ENCODE measurements around the gene USP6. TPM values are rescaled to one million over a fixed set of nuclear protein-coding genes. Genes with fewer than 3 reads are reported as not detected.
A peak's percentile ranks its signal among the peaks of the same experiment; 100 is the strongest.

The USP6 gene
- total RNA-seq, 6 donors from 2014 or later = 0.15 to 8.4 (median 0.29) TPM; not detected in 1

DNA sequence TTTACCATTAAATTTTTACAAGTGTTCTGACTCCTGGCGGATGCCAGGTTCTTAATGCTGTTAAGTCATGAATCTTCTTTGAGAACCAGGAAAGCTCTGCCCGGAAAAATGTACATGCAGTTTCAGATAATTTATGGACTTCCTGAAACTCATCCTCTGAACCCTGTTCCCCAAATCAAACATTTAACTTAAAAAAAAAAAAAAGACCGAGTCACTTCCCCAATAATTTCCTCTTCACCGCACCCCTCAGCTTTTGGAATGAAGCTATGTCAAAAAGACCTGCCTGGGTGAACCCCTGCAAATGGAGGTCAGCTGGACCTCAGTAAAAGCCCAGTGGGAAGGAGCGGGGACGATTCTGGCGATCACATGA, 19.1 kb upstream of the USP6 start:
- TF ChIP-seq POLR2AphosphoS5 (IDR thresholded peaks at IDR 0.05) (no peak), POLR2A (IDR thresholded peaks at IDR 0.05) (no peak), EP300 (IDR thresholded peaks at IDR 0.05) (no peak)
- TF ChIP-seq, protein P1, sequence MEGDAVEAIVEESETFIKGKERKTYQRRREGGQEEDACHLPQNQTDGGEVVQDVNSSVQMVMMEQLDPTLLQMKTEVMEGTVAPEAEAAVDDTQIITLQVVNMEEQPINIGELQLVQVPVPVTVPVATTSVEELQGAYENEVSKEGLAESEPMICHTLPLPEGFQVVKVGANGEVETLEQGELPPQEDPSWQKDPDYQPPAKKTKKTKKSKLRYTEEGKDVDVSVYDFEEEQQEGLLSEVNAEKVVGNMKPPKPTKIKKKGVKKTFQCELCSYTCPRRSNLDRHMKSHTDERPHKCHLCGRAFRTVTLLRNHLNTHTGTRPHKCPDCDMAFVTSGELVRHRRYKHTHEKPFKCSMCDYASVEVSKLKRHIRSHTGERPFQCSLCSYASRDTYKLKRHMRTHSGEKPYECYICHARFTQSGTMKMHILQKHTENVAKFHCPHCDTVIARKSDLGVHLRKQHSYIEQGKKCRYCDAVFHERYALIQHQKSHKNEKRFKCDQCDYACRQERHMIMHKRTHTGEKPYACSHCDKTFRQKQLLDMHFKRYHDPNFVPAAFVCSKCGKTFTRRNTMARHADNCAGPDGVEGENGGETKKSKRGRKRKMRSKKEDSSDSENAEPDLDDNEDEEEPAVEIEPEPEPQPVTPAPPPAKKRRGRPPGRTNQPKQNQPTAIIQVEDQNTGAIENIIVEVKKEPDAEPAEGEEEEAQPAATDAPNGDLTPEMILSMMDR (IDR thresholded peaks at IDR 0.05) = no peak
- WGBS, 2 donors = 9 to 13% methylated on average over 7 of the region's 7 CpGs
- Histone ChIP-seq H3K4me1 (peaks cover 0 to 12% (median 9%) of the 10 kb centered on the region in 4 donors), H3K27ac (peak overlapping the region in 3 of 4 donors; percentile 31 to 56 (median 49)), H3K27me3 (peaks cover 0 to 5% (median 0%) of the 10 kb centered on the region in 4 donors), H3K4me3 (peak overlapping the region; percentile 18 to 71 (median 54)), H3K9me3 (peaks cover 41 to 62% (median 53%) of the 10 kb centered on the region in 4 donors), H3K36me3 (peaks cover 0 to 12% (median 11%) of the 10 kb centered on the region in 4 donors)
- ATAC-seq (ENCODE audit: low FRiP score in 2 of 2) (no peak), DNase-seq (no peak)

DNA sequence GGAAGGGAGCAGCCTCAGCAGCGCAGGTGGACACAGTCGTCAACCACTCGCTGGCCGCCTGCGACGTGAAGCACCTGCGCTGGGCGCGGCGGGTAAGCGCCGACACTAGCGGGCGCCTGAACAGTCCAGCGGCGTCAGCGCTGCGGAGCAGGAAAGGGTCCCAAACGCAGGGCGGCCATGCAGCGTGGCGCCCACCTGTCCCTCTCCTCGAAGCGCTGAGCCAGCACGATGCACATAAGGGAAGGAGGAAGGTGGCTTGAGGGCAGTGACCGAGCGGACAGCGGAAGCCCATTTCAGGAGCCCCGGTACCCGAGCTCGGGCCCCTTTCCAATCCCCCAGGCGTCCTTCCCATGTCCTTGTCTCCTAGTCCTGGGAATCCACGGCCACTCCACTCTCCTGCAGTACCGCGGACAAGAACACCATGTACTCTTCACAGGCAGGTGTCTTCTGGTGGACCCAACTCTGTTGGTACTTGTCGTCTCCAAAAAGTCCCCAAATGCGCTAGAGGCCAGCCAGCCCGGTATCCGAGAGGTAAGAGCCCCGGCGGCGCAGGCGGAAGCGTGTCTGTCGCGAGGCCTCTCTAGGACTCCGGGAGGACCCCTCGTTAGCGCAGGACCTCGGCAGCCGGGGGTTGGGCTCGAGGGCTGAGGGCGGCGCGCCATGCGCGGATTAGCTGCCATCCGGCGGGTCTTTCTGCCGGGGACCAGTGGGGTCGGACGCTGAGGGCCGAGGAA, 18.6 kb upstream of the USP6 start:
- H3K9me3 ChIP-seq = peaks cover 35 to 56% (median 48%) of the 10 kb centered on the region in 4 donors
- ATAC-seq (ENCODE audit: low FRiP score in 2 of 2) (peak; percentile 71 to 72), DNase-seq (peak; percentile 41 to 88)
- peaks cover 0 to 6% (median 5%) of the 10 kb centered on the region in 4 donors for H3K36me3 ChIP-seq
- TF ChIP-seq, protein P1 (IDR thresholded peaks at IDR 0.05) = peak in 1 of 6 experiments; percentile 3
- TF ChIP-seq POLR2A (IDR thresholded peaks at IDR 0.05) = no peak
- peak overlapping the region; percentile 18 to 71 (median 54) for H3K4me3 ChIP-seq
- 0 to 4% methylated on average over 26 to 54 of the region's 63 CpGs for WGBS, 2 donors
- H3K27ac ChIP-seq = peak overlapping the region; percentile 31 to 56 (median 51)
- peaks cover 0 to 12% (median 9%) of the 10 kb centered on the region in 4 donors for H3K4me1 ChIP-seq
- H3K27me3 ChIP-seq = peaks cover 0 to 5% (median 0%) of the 10 kb centered on the region in 4 donors

DNA sequence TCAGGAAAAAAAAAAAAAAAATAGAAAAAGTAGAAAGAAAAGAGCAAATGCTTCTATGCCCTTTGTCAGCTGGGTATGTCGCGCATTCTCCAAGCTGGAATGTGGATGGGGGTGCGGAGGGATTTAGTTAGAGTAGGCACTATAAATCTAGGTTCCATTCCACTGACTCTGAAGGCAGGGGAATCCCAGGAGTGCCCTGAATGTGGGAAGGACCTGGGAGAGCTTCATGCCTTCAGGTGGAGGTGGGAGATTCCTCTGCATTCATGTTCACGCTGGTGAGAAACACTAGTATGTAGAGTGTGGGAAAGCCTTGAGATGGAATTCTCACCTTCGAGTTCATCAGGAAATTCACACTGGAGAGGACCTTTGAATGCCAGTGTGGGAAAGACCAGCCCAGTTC, 16.6 kb upstream of the USP6 start:
- Histone ChIP-seq H3K4me1 (peaks cover 0 to 12% (median 9%) of the 10 kb centered on the region in 4 donors), H3K9me3 (peaks cover 15 to 36% (median 28%) of the 10 kb centered on the region in 4 donors), H3K36me3 (no peaks in the 10 kb centered on the region), H3K27me3 (peaks cover 0 to 5% (median 0%) of the 10 kb centered on the region in 4 donors), H3K27ac (no peak overlapping the region), H3K4me3 (no peak overlapping the region)
- 90 to 92% methylated on average over 5 of the region's 5 CpGs for WGBS, 2 donors
- DNase-seq (no peak), ATAC-seq (ENCODE audit: low FRiP score in 2 of 2) (no peak)
- TF ChIP-seq EP300 (IDR thresholded peaks at IDR 0.05) (no peak), POLR2A (IDR thresholded peaks at IDR 0.05) (no peak)

DNA sequence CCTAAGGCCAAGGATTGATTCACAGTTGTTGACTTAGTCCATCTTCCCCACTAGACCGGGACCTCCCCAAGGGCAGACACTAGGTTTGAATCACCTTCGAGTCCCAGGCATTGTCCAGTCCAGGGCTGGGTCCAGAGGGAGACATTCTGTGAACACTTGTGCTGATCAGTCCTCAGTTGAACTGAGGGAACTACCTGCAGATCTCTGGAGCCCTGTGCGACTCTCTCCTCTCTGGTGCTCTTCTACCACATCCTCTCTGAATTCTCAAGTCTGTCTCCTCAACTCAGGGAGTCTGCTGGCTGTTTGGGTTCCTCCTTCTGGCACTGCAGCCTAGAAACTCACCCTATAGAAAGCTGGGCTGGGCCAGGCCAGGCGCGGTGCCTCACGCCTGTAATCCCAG, 15.0 kb upstream of the USP6 start:
- ATAC-seq (ENCODE audit: low FRiP score in 2 of 2) (no peak), DNase-seq (no peak)
- Histone ChIP-seq H3K27ac (no peak overlapping the region), H3K9me3 (peaks cover 0 to 21% (median 13%) of the 10 kb centered on the region in 4 donors), H3K4me3 (no peak overlapping the region), H3K4me1 (peaks cover 0 to 12% (median 9%) of the 10 kb centered on the region in 4 donors), H3K36me3 (peaks cover 0 to 9% (median 1%) of the 10 kb centered on the region in 4 donors), H3K27me3 (peaks cover 0 to 5% (median 0%) of the 10 kb centered on the region in 4 donors)
- 88 to 93% methylated on average over 6 of the region's 6 CpGs for WGBS, 2 donors
- TF ChIP-seq, protein P1 (IDR thresholded peaks at IDR 0.05) = no peak
- no peak for TF ChIP-seq EP300 (IDR thresholded peaks at IDR 0.05)
- no peak for TF ChIP-seq POLR2AphosphoS5 (IDR thresholded peaks at IDR 0.05)
- no peak for TF ChIP-seq POLR2A (IDR thresholded peaks at IDR 0.05)

DNA sequence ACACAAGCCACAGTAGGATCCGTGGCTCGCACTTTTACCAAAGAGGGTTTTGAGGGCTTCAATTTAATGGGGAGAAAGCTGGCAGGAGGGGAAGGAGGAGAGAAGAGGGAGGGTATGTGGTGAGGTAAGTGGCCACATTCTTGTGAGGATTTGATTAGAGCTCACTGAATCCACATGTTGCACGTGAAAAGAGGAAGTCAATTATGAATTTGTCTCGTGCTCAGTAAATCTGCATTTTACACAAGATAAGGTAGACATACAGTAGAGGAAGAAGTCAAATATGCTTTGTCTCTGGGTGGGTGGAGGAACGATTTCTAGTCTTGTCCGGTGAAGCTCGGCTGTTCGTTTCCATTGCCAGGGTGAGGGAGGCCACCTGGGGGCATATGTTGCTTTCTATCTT, 5.0 kb upstream of the USP6 start:
- 20% methylated on average over 8 of the region's 8 CpGs for WGBS, 2 donors
- TF ChIP-seq POLR2AphosphoS5 (IDR thresholded peaks at IDR 0.05) (no peak), POLR2A (IDR thresholded peaks at IDR 0.05) (no peak), EP300 (IDR thresholded peaks at IDR 0.05) (no peak)
- TF ChIP-seq, protein P1 (IDR thresholded peaks at IDR 0.05) = no peak

More for the DNA sequence above, 5.0 kb upstream of the USP6 start:
- peaks cover 0 to 5% (median 0%) of the 10 kb centered on the region in 4 donors for H3K9me3 ChIP-seq
- DNase-seq (no peak), ATAC-seq (ENCODE audit: low FRiP score in 2 of 2) (no peak)
- H3K4me1 ChIP-seq = peaks cover 11 to 15% (median 14%) of the 10 kb centered on the region in 4 donors
- H3K27ac ChIP-seq = peak overlapping the region in 3 of 4 donors; percentile 71 to 80 (median 75)
- peak overlapping the region; percentile 57 to 90 (median 77) for H3K4me3 ChIP-seq
- H3K36me3 ChIP-seq = peaks cover 4 to 34% (median 11%) of the 10 kb centered on the region in 4 donors
- peaks cover 0 to 9% (median 2%) of the 10 kb centered on the region in 4 donors for H3K27me3 ChIP-seq

Measured in upper lobe of left lung (tissue), 6 donors.